GM12878 (cell line): ENCODE measurements around the gene MLF1. TPM values are rescaled to one million over a fixed set of nuclear protein-coding genes. Genes with fewer than 3 reads are reported as not detected.

ENCODE experiments used
- ATAC-seq: fragments of 200-7000 bp; cut with Tn5 transposase; 3 replicates; pipeline ENCODE4 v1.9.1; 2020; ENCODE audit warnings: mild to moderate bottlenecking, moderate library complexity
- BruUV-seq: library from RNA; stranded (reverse); fragments of 400-500 nt; replicated peaks from 2 replicates; lab custom pipeline; 2021; lab: Mats Ljungman, UMichigan
- CTCF ChIA-PET: fragments of 300-600 bp; sonication (Branson Sonifier 250); formaldehyde crosslinking; extraction: SDS; loops from one replicate; lab custom pipeline; 2021; ENCODE audit warnings: inconsistent platforms; lab: Yijun Ruan, JAX
- POLR2A ChIA-PET: fragments of 350-600 bp; formaldehyde crosslinking; extraction: SDS; loops from one replicate; lab custom pipeline; 2021; ENCODE audit warnings: inconsistent platforms; lab: Charles Lee
- RAD21 ChIA-PET: fragments of 300-600 bp; sonication (Branson Sonifier 250); formaldehyde crosslinking; loops from one replicate; lab custom pipeline; 2023; ENCODE audit warnings: antibody characterized with exemption; ENCODE audit not compliant: unreplicated experiment; lab: Charles Lee
- SMC1A ChIA-PET: fragments of 300-600 bp; sonication (Branson Sonifier 250); formaldehyde crosslinking; loops from one replicate; lab custom pipeline; 2023; ENCODE audit not compliant: unreplicated experiment, uncharacterized antibody; lab: Charles Lee
- DNase-seq: peaks from one replicate; pipeline ENCODE4 v3.0.0-alpha.2; 2011; ENCODE audit warnings: low read depth, low spot score
- FAIRE-seq: peaks from 3 replicates; lab custom pipeline; 2011; peaks lifted over from hg19 to GRCh38; lab: Jason Lieb, UNC
- H2AFZ ChIP-seq: 2 replicates; pipeline ENCODE4 v1.6.0; 2011; ENCODE audit warnings: low read depth, low read length, control low read depth; ENCODE audit not compliant: control insufficient read depth
- H3K27ac ChIP-seq: 2 replicates; pipeline ENCODE4 v1.5.1; 2011; ENCODE audit warnings: control low read depth; ENCODE audit not compliant: control insufficient read depth, insufficient read depth
- H3K27me3 ChIP-seq, 2 experiments: replicated peaks in 1 of 2; 2 replicates each; pipeline versions ENCODE4 v1.6.0 to v1.6.1; 2011; ENCODE audit warnings: low read length in 1 of 2; ENCODE audit not compliant: control insufficient read depth in 2 of 2, insufficient read depth in 2 of 2
- H3K36me3 ChIP-seq, 2 experiments: 2 replicates each; pipeline ENCODE4 v1.5.1; 2011; ENCODE audit warnings: low read length in 1 of 2; ENCODE audit not compliant: control insufficient read depth in 2 of 2, insufficient read depth in 2 of 2
- H3K4me1 ChIP-seq: 2 replicates; pipeline ENCODE4 v1.6.1; 2011; ENCODE audit warnings: mild to moderate bottlenecking, low read length, moderate library complexity, mixed read lengths; ENCODE audit not compliant: control insufficient read depth, insufficient read depth
- H3K4me2 ChIP-seq: 2 replicates; pipeline ENCODE4 v1.6.0; 2011; ENCODE audit warnings: control low read depth; ENCODE audit not compliant: control insufficient read depth, insufficient read depth
- H3K4me3 ChIP-seq: fragments of 200-600 bp; sonication (generic); 2 replicates; pipeline ENCODE4 v1.5.1; 2016
- H3K79me2 ChIP-seq: 2 replicates; pipeline ENCODE4 v1.6.0; 2011; ENCODE audit warnings: low read length; ENCODE audit not compliant: control insufficient read depth, insufficient read depth
- H3K9ac ChIP-seq: 2 replicates; pipeline ENCODE4 v1.8.0; 2011; ENCODE audit warnings: low read length, control low read depth, mixed read lengths; ENCODE audit not compliant: control insufficient read depth, insufficient read depth
- H3K9me3 ChIP-seq: replicated peaks from 3 replicates; pipeline ENCODE4 v1.5.1; 2011; ENCODE audit warnings: mild to moderate bottlenecking, low read length; ENCODE audit not compliant: control insufficient read depth, insufficient read depth
- H4K20me1 ChIP-seq: 2 replicates; pipeline ENCODE4 v1.6.0; 2011; ENCODE audit not compliant: control insufficient read depth, insufficient read depth
- HCFC1 ChIP-seq: fragments of 150-350 bp; IDR thresholded peaks from 2 replicates; pipeline ENCODE4 v1.6.1; 2014; ENCODE audit warnings: low read length
- HSF1 ChIP-seq: fragments of 150-350 bp; IDR thresholded peaks from 2 replicates; pipeline ENCODE4 v1.6.1; 2014; ENCODE audit warnings: mild to moderate bottlenecking, low read depth, low read length
- RAD21 ChIP-seq: IDR thresholded peaks from 2 replicates; pipeline ENCODE4 v1.6.1; 2011; ENCODE audit warnings: mild to moderate bottlenecking, low read depth, low read length, moderate library complexity; ENCODE audit not compliant: insufficient read depth
- RUNX3 ChIP-seq: IDR thresholded peaks from 2 replicates; pipeline ENCODE4 v1.6.1; 2012; ENCODE audit warnings: low read length, inconsistent platforms
- SMAD5 ChIP-seq: IDR thresholded peaks from 2 replicates; pipeline ENCODE4 v1.6.1; 2016; ENCODE audit warnings: antibody characterized with exemption, low read depth
- SRF ChIP-seq, 2 experiments: IDR thresholded peaks; 2 replicates each; pipeline ENCODE4 v1.6.1; 2011; ENCODE audit warnings: low read depth in 2 of 2, low read length in 2 of 2, mild to moderate bottlenecking in 1 of 2, moderate library complexity in 1 of 2
- SUPT20H ChIP-seq: IDR thresholded peaks from 2 replicates; pipeline ENCODE4 v1.6.1; 2011; ENCODE audit warnings: low read depth, mild to moderate bottlenecking, low read length, moderate library complexity, borderline replicate concordance; ENCODE audit not compliant: control insufficient read depth
- WRNIP1 ChIP-seq: IDR thresholded peaks from 2 replicates; pipeline ENCODE4 v1.6.1; 2011; ENCODE audit warnings: low read depth, low read length, improper control_type of control experiment, borderline replicate concordance
- ZNF207 ChIP-seq: fragments of 450-650 bp; IDR thresholded peaks from 2 replicates; pipeline ENCODE4 v1.6.1; 2014; ENCODE audit warnings: antibody characterized with exemption, mild to moderate bottlenecking, borderline replicate concordance
- ZNF384 ChIP-seq: IDR thresholded peaks from 2 replicates; pipeline ENCODE4 v1.6.1; 2012; ENCODE audit warnings: low read depth, mild to moderate bottlenecking, low read length, improper control_type of control experiment, borderline replicate concordance
- WGBS: methylation state at CpG from one replicate; pipeline ENCODE4 v1.1.6; 2016; ENCODE audit warnings: low lambda C conversion rate; ENCODE audit not compliant: insufficient replicate concordance, insufficient coverage; ENCODE audit errors: missing lambda C conversion rate; 5-methylcytosine and 5-hydroxymethylcytosine counted together
- in situ Hi-C: fragments of 300-500 bp; cut with MboI; formaldehyde crosslinking; loops from 9 replicates; pipeline ENCODE4 v1.14.3; 2018; ENCODE audit warnings: mixed read lengths
- intact Hi-C: fragments of 100-400 bp; cut with micrococcal nuclease; formaldehyde crosslinking; loops from one replicate; pipeline ENCODE4 v1.14.2; 2022; ENCODE audit not compliant: unreplicated experiment
- polyA plus RNA-seq, 11 experiments: library from polyadenylated mRNA; depleted of rRNA in 4 of 11; unstranded in 6 of 11; stranded (reverse) in 5 of 11; fragments of >200 nt; fragmentation: Nextera tagmentation in 4 of 11; fragmentation: Illumina TruSeq in 1 of 11; extraction: Ambion mirVana in 4 of 11; extraction: Trizol in 1 of 11; gene quantifications; 1 replicate in 1 of 11; 2 replicates in 10 of 11; pipeline versions ENCODE4 v1.2.1 to v1.2.3, GENCODE V29; 2011 to 2016; ENCODE audit warnings: inconsistent platforms in 2 of 11, missing spikeins in 2 of 11, low read depth in 1 of 11
- total RNA-seq, 4 experiments: library from RNA; depleted of rRNA in 3 of 4; stranded (reverse); fragments of >200 nt in 3 of 4; fragmentation: Illumina TruSeq in 1 of 4; extraction: Trizol in 1 of 4; gene quantifications; 2 replicates each; pipeline versions ENCODE4 v1.2.1 to v1.2.3, GENCODE V29; 2013 to 2021
- TF ChIP-seq, protein P1 (sequence below): fragments of 450-650 bp; IDR thresholded peaks from 2 replicates; pipeline ENCODE4 v1.6.1; 2016; ENCODE audit warnings: mild to moderate bottlenecking, moderate library complexity, borderline replicate concordance
- TF ChIP-seq, protein P2 (sequence below): IDR thresholded peaks from 2 replicates; pipeline ENCODE4 v1.6.1; 2011; ENCODE audit warnings: borderline replicate concordance, low read depth, mild to moderate bottlenecking, moderate library complexity, low read length; ENCODE audit not compliant: insufficient read depth, poor library complexity, severe bottlenecking
- TF ChIP-seq, protein P3 (sequence below): fragments of 450-650 bp; conservative IDR thresholded peaks from 2 replicates; pipeline ENCODE4 v1.6.1; 2017; ENCODE audit warnings: mild to moderate bottlenecking, moderate library complexity

Gene MLF1
- total and polyA plus RNA-seq, 10 of the 15 experiments (the other 5 are each of a cell fraction or from before 2014, with no cell fraction given), result 0.19 to 0.69 (median 0.40) TPM; not detected in 2

GRCh38 chr3:158649791-158650190 lies 78.8 kb downstream of the MLF1 start (continued):
- no peak for TF ChIP-seq SUPT20H
- no peak for TF ChIP-seq SRF (IDR thresholded peaks at IDR 0.05; ENCODE audit: low read depth in 2 of 2, low read length in 2 of 2)

DNA sequence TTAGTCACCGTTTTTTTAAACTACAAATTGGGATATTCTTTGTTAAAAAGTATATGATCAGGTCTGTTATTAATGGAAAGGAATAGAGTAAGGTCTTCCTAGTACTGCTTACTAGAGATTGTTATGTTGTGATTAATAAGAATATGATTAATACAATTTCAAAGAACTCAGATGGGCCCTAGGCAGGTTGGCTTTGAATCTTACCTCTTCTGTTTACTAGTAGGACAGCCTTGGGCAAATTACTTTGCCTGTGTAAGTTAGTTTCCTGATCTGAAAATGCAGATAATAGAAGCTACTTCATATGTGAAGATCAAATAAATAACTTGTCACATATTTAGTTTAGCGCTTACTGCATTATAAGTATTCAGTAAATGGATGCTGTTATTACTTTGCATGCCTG lies 80.2 kb downstream of the MLF1 start:
- BruUV-seq, result no TSS peak
- intact Hi-C loops (no loop called here), in situ Hi-C loops (no loop called here)
- Histone ChIP-seq H3K4me1 (no peaks in the 10 kb centered on the region), H3K4me2 (no peak overlapping the region), H2AFZ (no peak overlapping the region), H3K36me3 (peaks cover 2 to 18% of the 10 kb centered on the region in 2 experiments), H3K9me3 (no peaks in the 10 kb centered on the region), H3K79me2 (peaks cover 7% of the 10 kb centered on the region), H3K9ac (no peak overlapping the region), H3K27me3 (no peaks in the 10 kb centered on the region), H3K27ac (no peak overlapping the region), H4K20me1 (no peaks in the 10 kb centered on the region), H3K4me3 (no peak overlapping the region)
- POLR2A ChIA-PET, result no interaction called here
- CTCF ChIA-PET, result interaction anchor here (0.8 to 1.5 kb wide), 6 partner anchors 9 to 141 kb away, joined by 3 to 6 read pairs (median 4); partner anchors contain the start of gene LXN
- whole genome bisulfite sequencing, result 100% methylated on average over 2 of the region's 2 CpGs
- ATAC-seq (no peak), DNase-seq (no peak), FAIRE-seq (no peak)
- SMC1A ChIA-PET, result interaction anchor here (1.0 to 1.3 kb wide), 2 partner anchors 10 to 13 kb away, joined by 3 to 5 read pairs; no protein-coding TSS in a partner anchor
- TF ChIP-seq, protein P1, sequence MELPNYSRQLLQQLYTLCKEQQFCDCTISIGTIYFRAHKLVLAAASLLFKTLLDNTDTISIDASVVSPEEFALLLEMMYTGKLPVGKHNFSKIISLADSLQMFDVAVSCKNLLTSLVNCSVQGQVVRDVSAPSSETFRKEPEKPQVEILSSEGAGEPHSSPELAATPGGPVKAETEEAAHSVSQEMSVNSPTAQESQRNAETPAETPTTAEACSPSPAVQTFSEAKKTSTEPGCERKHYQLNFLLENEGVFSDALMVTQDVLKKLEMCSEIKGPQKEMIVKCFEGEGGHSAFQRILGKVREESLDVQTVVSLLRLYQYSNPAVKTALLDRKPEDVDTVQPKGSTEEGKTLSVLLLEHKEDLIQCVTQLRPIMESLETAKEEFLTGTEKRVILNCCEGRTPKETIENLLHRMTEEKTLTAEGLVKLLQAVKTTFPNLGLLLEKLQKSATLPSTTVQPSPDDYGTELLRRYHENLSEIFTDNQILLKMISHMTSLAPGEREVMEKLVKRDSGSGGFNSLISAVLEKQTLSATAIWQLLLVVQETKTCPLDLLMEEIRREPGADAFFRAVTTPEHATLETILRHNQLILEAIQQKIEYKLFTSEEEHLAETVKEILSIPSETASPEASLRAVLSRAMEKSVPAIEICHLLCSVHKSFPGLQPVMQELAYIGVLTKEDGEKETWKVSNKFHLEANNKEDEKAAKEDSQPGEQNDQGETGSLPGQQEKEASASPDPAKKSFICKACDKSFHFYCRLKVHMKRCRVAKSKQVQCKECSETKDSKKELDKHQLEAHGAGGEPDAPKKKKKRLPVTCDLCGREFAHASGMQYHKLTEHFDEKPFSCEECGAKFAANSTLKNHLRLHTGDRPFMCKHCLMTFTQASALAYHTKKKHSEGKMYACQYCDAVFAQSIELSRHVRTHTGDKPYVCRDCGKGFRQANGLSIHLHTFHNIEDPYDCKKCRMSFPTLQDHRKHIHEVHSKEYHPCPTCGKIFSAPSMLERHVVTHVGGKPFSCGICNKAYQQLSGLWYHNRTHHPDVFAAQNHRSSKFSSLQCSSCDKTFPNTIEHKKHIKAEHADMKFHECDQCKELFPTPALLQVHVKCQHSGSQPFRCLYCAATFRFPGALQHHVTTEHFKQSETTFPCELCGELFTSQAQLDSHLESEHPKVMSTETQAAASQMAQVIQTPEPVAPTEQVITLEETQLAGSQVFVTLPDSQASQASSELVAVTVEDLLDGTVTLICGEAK, result no peak
- TF ChIP-seq SMAD5, result no peak
- TF ChIP-seq RUNX3, result no peak
- no peak for TF ChIP-seq WRNIP1
- TF ChIP-seq HCFC1, result no peak
- TF ChIP-seq ZNF207, result no peak
- no peak for TF ChIP-seq ZNF384
- TF ChIP-seq, protein P2, sequence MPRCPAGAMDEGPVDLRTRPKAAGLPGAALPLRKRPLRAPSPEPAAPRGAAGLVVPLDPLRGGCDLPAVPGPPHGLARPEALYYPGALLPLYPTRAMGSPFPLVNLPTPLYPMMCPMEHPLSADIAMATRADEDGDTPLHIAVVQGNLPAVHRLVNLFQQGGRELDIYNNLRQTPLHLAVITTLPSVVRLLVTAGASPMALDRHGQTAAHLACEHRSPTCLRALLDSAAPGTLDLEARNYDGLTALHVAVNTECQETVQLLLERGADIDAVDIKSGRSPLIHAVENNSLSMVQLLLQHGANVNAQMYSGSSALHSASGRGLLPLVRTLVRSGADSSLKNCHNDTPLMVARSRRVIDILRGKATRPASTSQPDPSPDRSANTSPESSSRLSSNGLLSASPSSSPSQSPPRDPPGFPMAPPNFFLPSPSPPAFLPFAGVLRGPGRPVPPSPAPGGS, result no peak
- TF ChIP-seq, protein P3, sequence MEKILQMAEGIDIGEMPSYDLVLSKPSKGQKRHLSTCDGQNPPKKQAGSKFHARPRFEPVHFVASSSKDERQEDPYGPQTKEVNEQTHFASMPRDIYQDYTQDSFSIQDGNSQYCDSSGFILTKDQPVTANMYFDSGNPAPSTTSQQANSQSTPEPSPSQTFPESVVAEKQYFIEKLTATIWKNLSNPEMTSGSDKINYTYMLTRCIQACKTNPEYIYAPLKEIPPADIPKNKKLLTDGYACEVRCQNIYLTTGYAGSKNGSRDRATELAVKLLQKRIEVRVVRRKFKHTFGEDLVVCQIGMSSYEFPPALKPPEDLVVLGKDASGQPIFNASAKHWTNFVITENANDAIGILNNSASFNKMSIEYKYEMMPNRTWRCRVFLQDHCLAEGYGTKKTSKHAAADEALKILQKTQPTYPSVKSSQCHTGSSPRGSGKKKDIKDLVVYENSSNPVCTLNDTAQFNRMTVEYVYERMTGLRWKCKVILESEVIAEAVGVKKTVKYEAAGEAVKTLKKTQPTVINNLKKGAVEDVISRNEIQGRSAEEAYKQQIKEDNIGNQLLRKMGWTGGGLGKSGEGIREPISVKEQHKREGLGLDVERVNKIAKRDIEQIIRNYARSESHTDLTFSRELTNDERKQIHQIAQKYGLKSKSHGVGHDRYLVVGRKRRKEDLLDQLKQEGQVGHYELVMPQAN, result no peak
- no peak for TF ChIP-seq RAD21
- TF ChIP-seq HSF1, result no peak
- RAD21 ChIA-PET, result no interaction called here
